ENCODE data around the gene ADA. TPM values are rescaled to one million over a fixed set of nuclear protein-coding genes. Genes with fewer than 3 reads are reported as not detected.
A peak's percentile ranks its signal among the peaks of the same experiment; 100 is the strongest.

Gene ADA
- total RNA-seq, 5 donors from 2014 or later (not counting 1 experiment from before 2014, with no cell fraction given), result 21.9 to 42.1 (median 33.3) TPM

DNA sequence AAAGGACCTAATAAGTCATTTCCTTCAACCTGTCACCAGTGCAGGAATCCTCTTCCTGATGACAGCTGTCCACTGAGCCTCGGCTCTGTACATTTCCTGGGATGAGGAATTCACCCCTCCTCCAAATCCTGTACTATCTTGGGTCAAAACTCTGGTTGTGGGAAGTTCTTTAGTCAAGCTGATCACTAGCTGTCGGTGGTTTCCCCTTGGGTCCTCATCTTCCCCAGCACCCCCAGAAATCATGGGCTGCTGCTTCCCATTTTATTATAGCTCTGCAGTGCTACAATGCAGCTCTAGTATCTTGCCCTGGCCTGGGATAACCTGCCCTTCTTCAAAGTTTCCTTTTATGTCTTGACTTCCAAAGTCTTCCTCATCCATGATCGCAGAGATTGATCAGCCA lies 14.6 kb upstream of the ADA start:
- H3K36me3 ChIP-seq (ENCODE audit: control insufficient read depth in 2 of 2, extremely low read depth in 1 of 2, insufficient read depth in 1 of 2, low read length in 1 of 2), result peaks cover 4 to 17% of the 10 kb centered on the region in 2 donors
- 100% methylated on average over 1 of the region's 3 CpGs for WGBS (ENCODE audit: insufficient coverage)
- H3K36me3 Mint-ChIP-seq, result peaks cover 17% of the 10 kb centered on the region
- no peaks in the 10 kb centered on the region for H3K9me3 ChIP-seq
- peaks cover 4 to 16% of the 10 kb centered on the region in 2 experiments for H3K4me1 ChIP-seq (ENCODE audit: control insufficient read depth in 1 of 2, extremely low read depth in 1 of 2, insufficient read depth in 2 of 2, low read length in 2 of 2)
- H3K27ac Mint-ChIP-seq, result peak overlapping the region in 1 of 2 donors; percentile 0
- no peak overlapping the region for H3K4me3 ChIP-seq (ENCODE audit: control insufficient read depth in 1 of 2, extremely low read depth in 1 of 2, low read length in 1 of 2)
- H3K4me1 Mint-ChIP-seq, result peaks cover 9 to 21% (median 20%) of the 10 kb centered on the region in 3 donors
- POLR2A ChIA-PET, result no interaction called here
- no peak for DNase-seq
- H3K27me3 ChIP-seq (replicated peaks in 1 of 2; ENCODE audit: control insufficient read depth in 2 of 2, extremely low read depth in 1 of 2, insufficient read depth in 2 of 2, low read length in 1 of 2), result no peaks in the 10 kb centered on the region
- H3K4me3 Mint-ChIP-seq, result no peak overlapping the region
- no peaks in the 10 kb centered on the region for H3K27me3 Mint-ChIP-seq
- no peak overlapping the region for H3K27ac ChIP-seq (ENCODE audit: low read length)
- H3K9me3 Mint-ChIP-seq, result no peaks in the 10 kb centered on the region
- CTCF ChIA-PET, result interaction anchor here in 1 of 2 donors (1.8 kb wide), 1 partner anchor 17 kb away, joined by 5 read pairs; no protein-coding TSS in a partner anchor
- ATAC-seq (replicated peaks in 1 of 4), result no peak

- Histone ChIP-seq H3K36me3 (ENCODE audit: control insufficient read depth in 2 of 2, extremely low read depth in 1 of 2, insufficient read depth in 1 of 2, low read length in 1 of 2) (peaks cover 6 to 24% of the 10 kb centered on the region in 2 donors), H3K4me1 (ENCODE audit: control insufficient read depth in 1 of 2, extremely low read depth in 1 of 2, insufficient read depth in 2 of 2, low read length in 2 of 2) (peaks cover under 1 to 3% of the 10 kb centered on the region in 2 experiments), H3K27me3 (replicated peaks in 1 of 2; ENCODE audit: control insufficient read depth in 2 of 2, extremely low read depth in 1 of 2, insufficient read depth in 2 of 2, low read length in 1 of 2) (no peaks in the 10 kb centered on the region), H3K27ac (ENCODE audit: low read length) (no peak overlapping the region), H3K4me3 (ENCODE audit: control insufficient read depth in 1 of 2, extremely low read depth in 1 of 2, low read length in 1 of 2) (no peak overlapping the region), H3K9me3 (no peaks in the 10 kb centered on the region)
- Mint-ChIP-seq H3K4me3 (no peak overlapping the region), H3K36me3 (peaks cover 29% of the 10 kb centered on the region), H3K27ac (no peak overlapping the region), H3K9me3 (no peaks in the 10 kb centered on the region), H3K27me3 (no peaks in the 10 kb centered on the region), H3K4me1 (peaks cover 6 to 20% (median 15%) of the 10 kb centered on the region in 3 donors)
- ChIA-PET CTCF (no interaction called here), POLR2A (no interaction called here)
- WGBS (ENCODE audit: insufficient coverage), result 76% methylated on average over 2 of the region's 3 CpGs
- DNase-seq (no peak), ATAC-seq (replicated peaks in 1 of 4) (no peak)
Observed at GRCh38 chr20:44664131-44664530, 12.6 kb upstream of the ADA start.

- H3K27me3 ChIP-seq (replicated peaks in 1 of 2; ENCODE audit: control insufficient read depth in 2 of 2, extremely low read depth in 1 of 2, insufficient read depth in 2 of 2, low read length in 1 of 2), result no peaks in the 10 kb centered on the region
- WGBS (ENCODE audit: insufficient coverage), result 62% methylated on average over 2 of the region's 3 CpGs
- H3K27ac ChIP-seq (ENCODE audit: low read length), result no peak overlapping the region
- ChIA-PET POLR2A (no interaction called here), CTCF (no interaction called here)
- no peak overlapping the region for H3K4me3 ChIP-seq (ENCODE audit: control insufficient read depth in 1 of 2, extremely low read depth in 1 of 2, low read length in 1 of 2)
- H3K9me3 ChIP-seq, result no peaks in the 10 kb centered on the region
- no peaks in the 10 kb centered on the region for H3K9me3 Mint-ChIP-seq
- peaks cover 11 to 27% of the 10 kb centered on the region in 2 donors for H3K36me3 ChIP-seq (ENCODE audit: control insufficient read depth in 2 of 2, extremely low read depth in 1 of 2, insufficient read depth in 1 of 2, low read length in 1 of 2)
- no peak overlapping the region for H3K4me3 Mint-ChIP-seq
- H3K27me3 Mint-ChIP-seq, result no peaks in the 10 kb centered on the region
- DNase-seq, result no peak
- H3K4me1 ChIP-seq (ENCODE audit: control insufficient read depth in 1 of 2, extremely low read depth in 1 of 2, insufficient read depth in 2 of 2, low read length in 2 of 2), result no peaks in the 10 kb centered on the region
- H3K4me1 Mint-ChIP-seq, result peaks cover 6 to 15% (median 10%) of the 10 kb centered on the region in 3 donors
- no peak overlapping the region for H3K27ac Mint-ChIP-seq
- H3K36me3 Mint-ChIP-seq, result peaks cover 43% of the 10 kb centered on the region
- ATAC-seq (replicated peaks in 1 of 4), result no peak
Observed at GRCh38 chr20:44662261-44662660, 10.8 kb upstream of the ADA start.

- Mint-ChIP-seq H3K9me3 (no peaks in the 10 kb centered on the region), H3K4me1 (peaks cover 0 to 8% (median 4%) of the 10 kb centered on the region in 3 donors), H3K4me3 (no peak overlapping the region), H3K27ac (no peak overlapping the region), H3K27me3 (no peaks in the 10 kb centered on the region), H3K36me3 (peaks cover 36% of the 10 kb centered on the region)
- peaks cover 11 to 24% of the 10 kb centered on the region in 2 donors for H3K36me3 ChIP-seq (ENCODE audit: control insufficient read depth in 2 of 2, extremely low read depth in 1 of 2, insufficient read depth in 1 of 2, low read length in 1 of 2)
- H3K4me3 ChIP-seq (ENCODE audit: control insufficient read depth in 1 of 2, extremely low read depth in 1 of 2, low read length in 1 of 2), result no peak overlapping the region
- ATAC-seq (replicated peaks in 1 of 4) (no peak), DNase-seq (no peak)
- H3K9me3 ChIP-seq, result no peaks in the 10 kb centered on the region
- H3K27me3 ChIP-seq (replicated peaks in 1 of 2; ENCODE audit: control insufficient read depth in 2 of 2, extremely low read depth in 1 of 2, insufficient read depth in 2 of 2, low read length in 1 of 2), result no peaks in the 10 kb centered on the region
- no peak overlapping the region for H3K27ac ChIP-seq (ENCODE audit: low read length)
- CTCF ChIA-PET, result no interaction called here
- 100% methylated on average over 1 of the region's 5 CpGs for WGBS (ENCODE audit: insufficient coverage)
- no peaks in the 10 kb centered on the region for H3K4me1 ChIP-seq (ENCODE audit: control insufficient read depth in 1 of 2, extremely low read depth in 1 of 2, insufficient read depth in 2 of 2, low read length in 2 of 2)
- POLR2A ChIA-PET, result no interaction called here
Observed at GRCh38 chr20:44660581-44660980, 9.1 kb upstream of the ADA start.

- Histone ChIP-seq H3K27ac (ENCODE audit: low read length) (no peak overlapping the region), H3K36me3 (ENCODE audit: control insufficient read depth in 2 of 2, extremely low read depth in 1 of 2, insufficient read depth in 1 of 2, low read length in 1 of 2) (peaks cover 11 to 24% of the 10 kb centered on the region in 2 donors), H3K4me1 (ENCODE audit: control insufficient read depth in 1 of 2, extremely low read depth in 1 of 2, insufficient read depth in 2 of 2, low read length in 2 of 2) (no peaks in the 10 kb centered on the region), H3K4me3 (ENCODE audit: control insufficient read depth in 1 of 2, extremely low read depth in 1 of 2, low read length in 1 of 2) (no peak overlapping the region), H3K9me3 (no peaks in the 10 kb centered on the region), H3K27me3 (replicated peaks in 1 of 2; ENCODE audit: control insufficient read depth in 2 of 2, extremely low read depth in 1 of 2, insufficient read depth in 2 of 2, low read length in 1 of 2) (no peaks in the 10 kb centered on the region)
- ChIA-PET CTCF (interaction anchor here in 1 of 2 donors (0.6 kb wide), 1 partner anchor 207 kb away, joined by 3 read pairs; no protein-coding TSS in a partner anchor), POLR2A (no interaction called here)
- H3K36me3 Mint-ChIP-seq, result peaks cover 36% of the 10 kb centered on the region
- WGBS (ENCODE audit: insufficient coverage), result no CpG with 5 or more reads among the region's 2 CpGs
- no peaks in the 10 kb centered on the region for H3K9me3 Mint-ChIP-seq
- ATAC-seq (replicated peaks in 1 of 4), result no peak
- no peaks in the 10 kb centered on the region for H3K27me3 Mint-ChIP-seq
- peak overlapping the region; percentile 36 to 39 for H3K27ac Mint-ChIP-seq
- peaks cover 0 to 8% (median 4%) of the 10 kb centered on the region in 3 donors for H3K4me1 Mint-ChIP-seq
- no peak overlapping the region for H3K4me3 Mint-ChIP-seq
- no peak for DNase-seq
Observed at GRCh38 chr20:44659931-44660330, 8.4 kb upstream of the ADA start.

DNA sequence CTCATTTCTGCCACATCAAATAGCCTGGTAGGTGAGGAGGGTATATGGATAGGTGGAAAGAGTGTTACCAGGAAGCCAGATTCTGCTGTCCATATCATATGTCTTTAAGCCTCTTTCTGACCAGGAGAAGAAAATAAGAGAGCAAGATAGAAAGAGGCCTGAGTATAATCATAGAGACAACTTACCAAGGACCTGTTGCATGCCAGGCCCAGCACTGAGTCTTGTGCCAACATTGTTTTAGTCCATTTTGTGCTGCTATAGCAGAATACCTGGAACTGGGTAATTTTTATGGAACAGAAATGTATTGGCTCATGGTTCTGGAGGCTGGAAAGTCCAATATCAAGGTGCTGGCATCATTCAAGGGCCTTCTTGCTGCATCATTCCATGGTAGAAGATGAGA lies 7.3 kb upstream of the ADA start:
- Mint-ChIP-seq H3K36me3 (peaks cover 33% of the 10 kb centered on the region), H3K27me3 (no peaks in the 10 kb centered on the region), H3K27ac (peak overlapping the region in 1 of 2 donors; percentile 39), H3K4me1 (peaks cover 0 to 4% (median 2%) of the 10 kb centered on the region in 3 donors), H3K9me3 (no peaks in the 10 kb centered on the region), H3K4me3 (no peak overlapping the region)
- CTCF ChIA-PET, result no interaction called here
- H3K27ac ChIP-seq (ENCODE audit: low read length), result no peak overlapping the region
- H3K9me3 ChIP-seq, result no peaks in the 10 kb centered on the region
- no peaks in the 10 kb centered on the region for H3K27me3 ChIP-seq (replicated peaks in 1 of 2; ENCODE audit: control insufficient read depth in 2 of 2, extremely low read depth in 1 of 2, insufficient read depth in 2 of 2, low read length in 1 of 2)
- ATAC-seq (replicated peaks in 1 of 4), result no peak
- POLR2A ChIA-PET, result no interaction called here
- no peak overlapping the region for H3K4me3 ChIP-seq (ENCODE audit: control insufficient read depth in 1 of 2, extremely low read depth in 1 of 2, low read length in 1 of 2)
- H3K4me1 ChIP-seq (ENCODE audit: control insufficient read depth in 1 of 2, extremely low read depth in 1 of 2, insufficient read depth in 2 of 2, low read length in 2 of 2), result no peaks in the 10 kb centered on the region
- peaks cover 11 to 24% of the 10 kb centered on the region in 2 donors for H3K36me3 ChIP-seq (ENCODE audit: control insufficient read depth in 2 of 2, extremely low read depth in 1 of 2, insufficient read depth in 1 of 2, low read length in 1 of 2)
- no peak for DNase-seq

- Mint-ChIP-seq H3K27ac (peak overlapping the region in 1 of 2 donors; percentile 11), H3K4me1 (peaks cover 9 to 11% (median 11%) of the 10 kb centered on the region in 3 donors), H3K36me3 (peaks cover 33% of the 10 kb centered on the region), H3K9me3 (no peaks in the 10 kb centered on the region), H3K4me3 (no peak overlapping the region), H3K27me3 (no peaks in the 10 kb centered on the region)
- ChIA-PET POLR2A (no interaction called here), CTCF (no interaction called here)
- Histone ChIP-seq H3K36me3 (ENCODE audit: control insufficient read depth in 2 of 2, extremely low read depth in 1 of 2, insufficient read depth in 1 of 2, low read length in 1 of 2) (peaks cover 10 to 18% of the 10 kb centered on the region in 2 donors), H3K4me3 (ENCODE audit: control insufficient read depth in 1 of 2, extremely low read depth in 1 of 2, low read length in 1 of 2) (no peak overlapping the region), H3K27ac (ENCODE audit: low read length) (no peak overlapping the region), H3K27me3 (replicated peaks in 1 of 2; ENCODE audit: control insufficient read depth in 2 of 2, extremely low read depth in 1 of 2, insufficient read depth in 2 of 2, low read length in 1 of 2) (no peaks in the 10 kb centered on the region), H3K9me3 (no peaks in the 10 kb centered on the region), H3K4me1 (ENCODE audit: control insufficient read depth in 1 of 2, extremely low read depth in 1 of 2, insufficient read depth in 2 of 2, low read length in 2 of 2) (peaks cover 0 to 6% of the 10 kb centered on the region in 2 experiments)
- WGBS (ENCODE audit: insufficient coverage), result 100% methylated on average over 2 of the region's 2 CpGs
- DNase-seq, result no peak
- ATAC-seq (replicated peaks in 1 of 4), result no peak
Observed at GRCh38 chr20:44657875-44658274, 6.4 kb upstream of the ADA start.

Data from T-cell (primary cell).